Neural progenitor cell (in vitro differentiated cells): ENCODE measurements around the gene ACOX3. TPM values are rescaled to one million over a fixed set of nuclear protein-coding genes. Genes with fewer than 3 reads are reported as not detected.

Experiments used
- DNase-seq: peaks from one replicate; pipeline ENCODE4 v3.0.0-alpha.2; 2016; ENCODE audit warnings: low spot score
- H2AFZ ChIP-seq: fragments of 200-600 bp; sonication (generic); replicated peaks from 2 replicates; pipeline ENCODE4 v1.6.1; 2016; ENCODE audit warnings: antibody characterized with exemption
- H3F3A ChIP-seq: fragments of 200-600 bp; sonication (generic); 2 replicates; pipeline ENCODE4 v1.6.1; 2016; ENCODE audit warnings: antibody characterized with exemption, low read depth
- H3K27ac ChIP-seq: fragments of 200-600 bp; sonication (generic); 2 replicates; pipeline ENCODE4 v1.5.1; 2016; ENCODE audit warnings: mild to moderate bottlenecking
- H3K27me3 ChIP-seq: fragments of 200-600 bp; sonication (generic); 2 replicates; pipeline ENCODE4 v1.6.1; 2016; ENCODE audit warnings: mild to moderate bottlenecking, moderate library complexity
- H3K36me3 ChIP-seq: fragments of 200-600 bp; sonication (generic); 2 replicates; pipeline ENCODE4 v1.5.1; 2016
- H3K4me1 ChIP-seq: fragments of 200-600 bp; sonication (generic); 2 replicates; pipeline ENCODE4 v1.6.1; 2016; ENCODE audit warnings: mixed run types
- H3K4me2 ChIP-seq: fragments of 200-600 bp; sonication (generic); 2 replicates; pipeline ENCODE4 v1.6.1; 2016
- H3K4me3 ChIP-seq: fragments of 200-600 bp; sonication (generic); 2 replicates; pipeline ENCODE4 v1.5.1; 2016
- H3K79me2 ChIP-seq: fragments of 200-600 bp; sonication (generic); 2 replicates; pipeline ENCODE4 v1.6.1; 2016; ENCODE audit warnings: low read depth
- H3K9ac ChIP-seq: fragments of 200-600 bp; sonication (generic); 2 replicates; pipeline ENCODE4 v1.6.1; 2016
- H3K9me3 ChIP-seq: fragments of 200-600 bp; sonication (generic); 2 replicates; pipeline ENCODE4 v1.5.1; 2016; ENCODE audit warnings: low read depth
- H4K20me1 ChIP-seq: fragments of 200-600 bp; sonication (generic); 2 replicates; pipeline ENCODE4 v1.6.1; 2016; ENCODE audit warnings: low read depth
- H3K27ac Mint-ChIP-seq: 3 replicates; pipeline ENCODE4 v1.8.0; 2021; ENCODE audit warnings: mixed read lengths
- H3K27me3 Mint-ChIP-seq: 2 replicates; pipeline ENCODE4 v1.8.0; 2022; ENCODE audit warnings: low read depth, mild to moderate bottlenecking, inconsistent platforms, moderate library complexity, mixed read lengths; ENCODE audit not compliant: insufficient read depth
- H3K36me3 Mint-ChIP-seq: 3 replicates; pipeline ENCODE4 v1.8.0; 2021; ENCODE audit warnings: mixed read lengths
- H3K4me1 Mint-ChIP-seq: 3 replicates; pipeline ENCODE4 v1.8.0; 2021; ENCODE audit warnings: mixed read lengths
- H3K4me3 Mint-ChIP-seq: 3 replicates; pipeline ENCODE4 v1.8.0; 2021; ENCODE audit warnings: mild to moderate bottlenecking, moderate library complexity, mixed read lengths
- H3K9me3 Mint-ChIP-seq: 3 replicates; pipeline ENCODE4 v1.8.0; 2020; ENCODE audit warnings: mixed read lengths
- EZH2 ChIP-seq: fragments of 200-600 bp; sonication (generic); IDR thresholded peaks from 2 replicates; pipeline ENCODE4 v1.6.1; 2017; ENCODE audit warnings: antibody characterized with exemption, mild to moderate bottlenecking, moderate library complexity
- EZH2phosphoT487 ChIP-seq: fragments of 200-600 bp; sonication (generic); IDR thresholded peaks from 2 replicates; pipeline ENCODE4 v1.6.1; 2017; ENCODE audit warnings: antibody characterized with exemption
- total RNA-seq: library from RNA; depleted of rRNA; stranded (reverse); fragments of >200 nt; gene quantifications from 2 replicates; pipeline ENCODE4 v1.2.3, GENCODE V29; 2015; ENCODE audit warnings: low replicate concordance
- TF ChIP-seq, protein P1 (sequence below): fragments of 200-600 bp; sonication (generic); IDR thresholded peaks from 2 replicates; pipeline ENCODE4 v1.5.1; 2017; ENCODE audit warnings: antibody characterized with exemption, mild to moderate bottlenecking

Gene ACOX3
- total RNA-seq, 1 donor from 2014 or later: 14.0 TPM

DNA sequence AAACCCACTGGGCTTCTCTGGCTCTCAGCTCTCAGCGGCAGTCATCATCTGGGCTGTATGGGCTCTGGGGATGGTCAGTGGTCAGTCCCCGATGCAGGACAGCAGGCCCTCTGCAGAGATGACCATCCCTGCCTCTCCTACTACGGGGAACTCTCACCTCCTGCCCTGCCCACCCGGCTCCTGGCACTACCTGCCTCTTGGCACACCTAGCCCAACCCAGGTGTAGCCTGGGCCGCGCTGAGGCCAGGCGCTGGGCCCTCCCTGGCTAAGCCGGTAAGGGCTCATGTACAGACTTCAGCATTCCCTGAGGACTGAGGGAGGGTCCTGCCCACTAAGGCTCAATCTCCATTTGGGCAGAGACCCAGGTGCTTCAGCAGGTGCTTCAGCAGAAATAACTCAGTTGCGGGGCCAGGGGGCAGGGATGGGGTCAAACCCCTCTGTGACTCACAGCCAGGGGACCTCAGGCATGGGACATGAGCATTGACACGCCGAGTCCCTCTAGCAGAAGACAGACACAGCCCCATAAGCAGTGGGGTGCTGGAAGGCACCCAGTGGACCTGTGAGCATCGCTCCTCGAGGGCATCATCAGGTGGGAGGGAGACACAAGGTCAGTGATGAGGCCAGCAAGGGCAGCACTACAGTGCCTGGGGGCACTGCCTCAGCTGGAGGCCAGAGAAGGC, 71.0 kb downstream of the ACOX3 start:
- no peaks in the 10 kb centered on the region for H3K9me3 ChIP-seq
- no peak overlapping the region for H3K4me3 ChIP-seq
- no peak overlapping the region for H3K27ac ChIP-seq
- Mint-ChIP-seq H3K27me3 (no peaks in the 10 kb centered on the region), H3K36me3 (no peaks in the 10 kb centered on the region), H3K27ac (no peak overlapping the region), H3K4me1 (peaks cover 15% of the 10 kb centered on the region), H3K9me3 (no peaks in the 10 kb centered on the region), H3K4me3 (no peak overlapping the region)
- no peak overlapping the region for H3K4me2 ChIP-seq
- H3K27me3 ChIP-seq: no peaks in the 10 kb centered on the region
- no peak for DNase-seq
- H3F3A ChIP-seq: no peaks in the 10 kb centered on the region
- H4K20me1 ChIP-seq: no peaks in the 10 kb centered on the region
- H2AFZ ChIP-seq: no peak overlapping the region
- no peaks in the 10 kb centered on the region for H3K36me3 ChIP-seq
- no peaks in the 10 kb centered on the region for H3K79me2 ChIP-seq
- H3K4me1 ChIP-seq: no peaks in the 10 kb centered on the region
- no peak for TF ChIP-seq EZH2phosphoT487
- no peak for TF ChIP-seq EZH2
- TF ChIP-seq, protein P1, sequence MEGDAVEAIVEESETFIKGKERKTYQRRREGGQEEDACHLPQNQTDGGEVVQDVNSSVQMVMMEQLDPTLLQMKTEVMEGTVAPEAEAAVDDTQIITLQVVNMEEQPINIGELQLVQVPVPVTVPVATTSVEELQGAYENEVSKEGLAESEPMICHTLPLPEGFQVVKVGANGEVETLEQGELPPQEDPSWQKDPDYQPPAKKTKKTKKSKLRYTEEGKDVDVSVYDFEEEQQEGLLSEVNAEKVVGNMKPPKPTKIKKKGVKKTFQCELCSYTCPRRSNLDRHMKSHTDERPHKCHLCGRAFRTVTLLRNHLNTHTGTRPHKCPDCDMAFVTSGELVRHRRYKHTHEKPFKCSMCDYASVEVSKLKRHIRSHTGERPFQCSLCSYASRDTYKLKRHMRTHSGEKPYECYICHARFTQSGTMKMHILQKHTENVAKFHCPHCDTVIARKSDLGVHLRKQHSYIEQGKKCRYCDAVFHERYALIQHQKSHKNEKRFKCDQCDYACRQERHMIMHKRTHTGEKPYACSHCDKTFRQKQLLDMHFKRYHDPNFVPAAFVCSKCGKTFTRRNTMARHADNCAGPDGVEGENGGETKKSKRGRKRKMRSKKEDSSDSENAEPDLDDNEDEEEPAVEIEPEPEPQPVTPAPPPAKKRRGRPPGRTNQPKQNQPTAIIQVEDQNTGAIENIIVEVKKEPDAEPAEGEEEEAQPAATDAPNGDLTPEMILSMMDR: no peak
- H3K9ac ChIP-seq: no peak overlapping the region

DNA sequence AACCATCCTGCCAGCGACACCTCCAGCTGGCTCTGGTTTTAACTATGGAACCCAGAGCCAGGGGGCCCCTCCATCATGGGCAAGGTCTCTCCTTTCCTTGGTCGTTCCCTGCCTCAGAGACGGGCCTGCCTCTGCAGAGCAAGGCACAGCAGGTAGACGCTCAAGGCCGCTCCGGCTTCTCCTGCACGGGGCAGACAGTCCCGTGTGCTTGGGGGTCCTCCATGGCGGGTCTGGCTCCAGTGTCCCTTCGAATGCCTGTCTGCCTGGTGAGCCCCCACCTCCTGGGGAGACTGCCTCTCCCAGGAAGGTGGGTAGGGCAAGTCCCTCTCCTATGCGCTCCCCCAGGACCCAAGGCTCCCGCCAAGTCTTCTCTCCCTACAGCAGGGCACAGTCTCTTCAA, 71.5 kb downstream of the ACOX3 start:
- Histone ChIP-seq H4K20me1 (no peaks in the 10 kb centered on the region), H3F3A (no peaks in the 10 kb centered on the region), H3K27me3 (no peaks in the 10 kb centered on the region), H3K9me3 (no peaks in the 10 kb centered on the region), H3K4me2 (no peak overlapping the region), H2AFZ (no peak overlapping the region), H3K79me2 (no peaks in the 10 kb centered on the region), H3K4me3 (no peak overlapping the region), H3K4me1 (no peaks in the 10 kb centered on the region), H3K9ac (no peak overlapping the region), H3K27ac (no peak overlapping the region), H3K36me3 (no peaks in the 10 kb centered on the region)
- H3K27me3 Mint-ChIP-seq: no peaks in the 10 kb centered on the region
- no peak for DNase-seq
- H3K36me3 Mint-ChIP-seq: no peaks in the 10 kb centered on the region
- H3K4me3 Mint-ChIP-seq: no peak overlapping the region
- TF ChIP-seq EZH2phosphoT487 (no peak), EZH2 (no peak)
- TF ChIP-seq, protein P1: no peak
- no peaks in the 10 kb centered on the region for H3K9me3 Mint-ChIP-seq
- H3K4me1 Mint-ChIP-seq: peaks cover 15% of the 10 kb centered on the region
- no peak overlapping the region for H3K27ac Mint-ChIP-seq

DNA sequence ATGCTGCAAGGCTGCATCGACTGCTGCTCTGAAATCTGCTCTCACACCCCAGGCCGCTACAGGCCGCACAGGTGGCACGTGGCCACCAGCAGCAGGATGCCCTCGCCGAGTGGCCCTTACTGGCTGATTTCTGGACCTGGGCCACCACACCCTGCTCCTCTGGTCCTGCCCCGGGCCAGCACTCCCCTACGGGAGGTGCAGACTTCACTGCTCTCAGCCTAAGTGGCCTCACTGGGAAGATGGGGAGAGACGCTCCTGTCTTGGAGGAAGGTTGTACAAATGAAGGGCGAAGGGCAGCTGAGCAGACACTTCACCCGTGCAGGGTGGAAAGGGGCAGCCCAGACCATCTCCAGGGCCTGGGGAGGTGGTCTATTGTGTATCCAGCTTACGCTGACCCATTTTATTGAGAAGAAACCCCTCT, 72.5 kb downstream of the ACOX3 start:
- H2AFZ ChIP-seq: no peak overlapping the region
- Mint-ChIP-seq H3K27me3 (no peaks in the 10 kb centered on the region), H3K9me3 (no peaks in the 10 kb centered on the region), H3K4me3 (no peak overlapping the region), H3K36me3 (peaks cover 2% of the 10 kb centered on the region), H3K4me1 (peaks cover 12% of the 10 kb centered on the region), H3K27ac (no peak overlapping the region)
- H3F3A ChIP-seq: no peaks in the 10 kb centered on the region
- H3K79me2 ChIP-seq: no peaks in the 10 kb centered on the region
- H3K27ac ChIP-seq: no peak overlapping the region
- no peak overlapping the region for H3K9ac ChIP-seq
- no peaks in the 10 kb centered on the region for H3K36me3 ChIP-seq
- TF ChIP-seq, protein P1: no peak
- no peak for TF ChIP-seq EZH2phosphoT487
- no peak for TF ChIP-seq EZH2
- DNase-seq: no peak
- H3K27me3 ChIP-seq: no peaks in the 10 kb centered on the region
- H3K4me1 ChIP-seq: no peaks in the 10 kb centered on the region
- H3K9me3 ChIP-seq: no peaks in the 10 kb centered on the region
- H3K4me2 ChIP-seq: no peak overlapping the region
- no peaks in the 10 kb centered on the region for H4K20me1 ChIP-seq
- no peak overlapping the region for H3K4me3 ChIP-seq
